Upper lobe of left lung (tissue), 4 donors: ENCODE results near the gene ICE1.

ENCODE experiments used
- POLR2AphosphoS5 ChIP-seq, 2 donors: sonication (generic); formaldehyde crosslinking; IDR thresholded peaks; one replicate each; pipeline ENCODE4 v1.5.1; 2017; ENCODE audit warnings: antibody characterized with exemption in 2 of 2
- TF ChIP-seq, protein P1 (sequence below), 6 experiments: fragments of 450-650 bp in 4 of 6; fragments of 200-600 bp in 2 of 6; sonication (generic) in 2 of 6; IDR thresholded peaks; one replicate each; pipeline ENCODE4 v1.5.1; 2016 to 2019; ENCODE audit warnings: antibody characterized with exemption in 6 of 6

DNA sequence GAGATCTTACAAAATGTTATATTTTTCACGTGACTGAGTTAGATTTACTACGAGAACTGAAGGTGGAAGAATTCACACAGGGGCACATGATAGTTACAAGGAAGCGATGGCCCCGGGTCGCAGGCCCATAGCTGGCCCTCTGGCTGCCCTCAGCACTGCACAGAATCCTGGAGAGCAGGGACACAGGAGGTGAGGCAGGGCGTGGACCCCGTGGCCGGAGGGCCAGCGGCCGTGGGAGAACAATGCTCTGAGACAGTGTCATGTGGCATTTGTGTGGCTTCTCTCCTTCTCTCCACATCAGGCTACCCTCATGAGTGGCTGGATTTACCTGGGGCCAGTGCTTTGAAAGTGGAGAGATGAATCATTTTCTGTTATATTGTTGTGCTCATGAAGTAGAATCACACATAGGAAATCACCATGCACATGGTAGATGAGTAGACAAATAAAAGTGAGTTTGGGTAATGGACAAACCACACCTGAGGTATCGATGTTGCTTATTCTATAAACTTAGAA, 89.5 kb downstream of the ICE1 start:
- TF ChIP-seq, protein P1, sequence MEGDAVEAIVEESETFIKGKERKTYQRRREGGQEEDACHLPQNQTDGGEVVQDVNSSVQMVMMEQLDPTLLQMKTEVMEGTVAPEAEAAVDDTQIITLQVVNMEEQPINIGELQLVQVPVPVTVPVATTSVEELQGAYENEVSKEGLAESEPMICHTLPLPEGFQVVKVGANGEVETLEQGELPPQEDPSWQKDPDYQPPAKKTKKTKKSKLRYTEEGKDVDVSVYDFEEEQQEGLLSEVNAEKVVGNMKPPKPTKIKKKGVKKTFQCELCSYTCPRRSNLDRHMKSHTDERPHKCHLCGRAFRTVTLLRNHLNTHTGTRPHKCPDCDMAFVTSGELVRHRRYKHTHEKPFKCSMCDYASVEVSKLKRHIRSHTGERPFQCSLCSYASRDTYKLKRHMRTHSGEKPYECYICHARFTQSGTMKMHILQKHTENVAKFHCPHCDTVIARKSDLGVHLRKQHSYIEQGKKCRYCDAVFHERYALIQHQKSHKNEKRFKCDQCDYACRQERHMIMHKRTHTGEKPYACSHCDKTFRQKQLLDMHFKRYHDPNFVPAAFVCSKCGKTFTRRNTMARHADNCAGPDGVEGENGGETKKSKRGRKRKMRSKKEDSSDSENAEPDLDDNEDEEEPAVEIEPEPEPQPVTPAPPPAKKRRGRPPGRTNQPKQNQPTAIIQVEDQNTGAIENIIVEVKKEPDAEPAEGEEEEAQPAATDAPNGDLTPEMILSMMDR (IDR thresholded peaks at IDR 0.05) = no peak
- no peak for TF ChIP-seq POLR2AphosphoS5 (IDR thresholded peaks at IDR 0.05)
